ENCODE data around the gene THAP4.
"Not testable (repeated sequence)": the region's sequence is repeated elsewhere in the genome, so short reads cannot be mapped to it uniquely, and the experiment has no call there.

THAP4 gene

DNA sequence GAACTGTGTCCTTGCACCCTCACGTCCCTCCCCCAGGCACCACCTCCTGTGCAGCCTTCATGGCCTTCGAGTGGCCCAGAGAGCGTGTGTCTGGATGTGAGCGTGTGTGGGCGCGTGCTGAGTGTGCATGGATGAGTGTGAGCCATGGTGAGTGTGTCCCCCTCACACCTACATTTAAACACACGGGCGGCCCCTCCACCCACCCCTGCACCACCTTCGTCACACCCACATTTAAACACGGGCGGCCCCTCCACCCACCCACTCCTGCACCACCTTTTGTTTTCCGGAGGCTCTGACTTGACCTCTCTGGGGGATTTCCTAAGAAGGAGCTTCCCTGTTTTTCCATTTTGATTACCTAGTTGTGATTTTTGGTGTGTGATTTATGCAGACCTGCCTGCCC is 31.9 kb upstream of the THAP4 start:
- TF ChIP-seq EZH2 (IDR thresholded peaks at IDR 0.05): no peak
- Histone ChIP-seq H3K9me3 (ENCODE audit: low read depth, low read length) (no peaks in the 10 kb centered on the region), H3K27ac (no peak overlapping the region), H3K4me3 (no peak overlapping the region), H3K36me3 (ENCODE audit: insufficient read depth, low read length) (peaks cover 5% of the 10 kb centered on the region; the same call in 1 of the 2 replicates), H3K9ac (ENCODE audit: insufficient read length) (no peak overlapping the region)
- no peak for DNase-seq (ENCODE audit: low read depth, low spot score)

DNA sequence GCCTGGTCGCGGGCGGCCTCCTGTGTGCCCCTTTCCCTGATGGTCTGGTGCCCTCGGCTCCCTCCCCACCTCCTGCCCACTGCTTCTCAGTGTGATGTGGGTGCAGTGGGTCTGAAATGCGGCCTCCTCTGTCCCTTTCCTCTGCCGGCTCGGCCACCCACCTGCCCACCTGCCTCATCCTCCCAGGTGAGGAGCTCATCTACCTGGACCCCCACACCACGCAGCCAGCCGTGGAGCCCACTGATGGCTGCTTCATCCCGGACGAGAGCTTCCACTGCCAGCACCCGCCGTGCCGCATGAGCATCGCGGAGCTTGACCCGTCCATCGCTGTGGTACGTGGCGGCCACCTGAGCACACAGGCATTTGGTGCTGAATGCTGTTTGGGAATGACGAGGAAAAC is 31.4 kb upstream of the THAP4 start:
- TF ChIP-seq POLR2AphosphoS5 (IDR thresholded peaks at IDR 0.05; ENCODE audit: borderline replicate concordance, low read depth, low read length) (no peak), FOXP2 (optimal IDR thresholded peaks at IDR 0.05; ENCODE audit: control extremely low read depth, extremely low read length, insufficient read depth) (no peak), EZH2 (IDR thresholded peaks at IDR 0.05) (no peak)
- H3K9ac ChIP-seq (ENCODE audit: insufficient read length): no peak overlapping the region
- no peaks in the 10 kb centered on the region for H3K9me3 ChIP-seq (ENCODE audit: low read depth, low read length)
- H3K36me3 ChIP-seq (ENCODE audit: insufficient read depth, low read length): peaks cover 5% of the 10 kb centered on the region; the same call in 1 of the 2 replicates
- no peak for DNase-seq (ENCODE audit: low read depth, low spot score)
- no peak overlapping the region for H3K27ac ChIP-seq
- H3K4me3 ChIP-seq: no peak overlapping the region

DNA sequence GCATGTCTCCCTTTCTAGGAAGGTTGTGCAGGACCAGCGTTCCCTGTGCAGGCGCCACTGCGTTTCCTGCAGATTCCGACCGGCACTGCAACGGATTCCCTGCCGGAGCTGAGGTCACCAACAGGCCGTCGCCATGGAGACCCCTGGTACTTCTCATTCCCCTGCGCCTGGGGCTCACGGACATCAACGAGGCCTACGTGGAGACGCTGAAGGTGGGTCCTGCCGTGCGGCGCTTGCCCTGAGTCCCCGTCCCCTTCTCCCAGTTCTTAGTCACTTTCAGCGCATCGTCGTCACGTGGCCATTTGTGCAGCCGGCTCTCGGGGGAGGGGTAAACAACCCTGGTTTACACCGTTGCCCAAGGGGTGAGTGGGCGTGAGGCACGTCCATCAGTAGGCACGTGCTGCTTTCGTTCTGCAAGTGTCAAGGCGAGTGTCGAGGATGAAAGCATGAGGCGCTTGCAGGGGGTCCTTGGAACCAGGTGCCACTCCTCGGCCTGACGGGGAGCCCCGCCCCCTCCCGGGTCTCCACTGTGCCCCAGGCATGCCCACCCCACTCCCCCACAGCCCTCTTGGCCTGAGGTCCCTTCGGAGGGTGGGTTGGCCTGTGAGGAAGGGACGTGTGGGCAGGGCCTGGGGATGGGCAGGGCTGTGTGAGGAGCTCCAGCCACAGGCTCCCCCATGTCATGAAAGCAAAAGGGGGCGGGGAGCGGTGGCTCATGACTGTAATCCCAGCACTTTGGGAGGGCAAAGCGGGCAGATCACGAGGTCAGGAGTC is 29.9 kb upstream of the THAP4 start:
- Histone ChIP-seq H3K27ac (no peak overlapping the region), H3K36me3 (ENCODE audit: insufficient read depth, low read length) (peaks cover 5% of the 10 kb centered on the region; the same call in 1 of the 2 replicates), H3K9ac (ENCODE audit: insufficient read length) (no peak overlapping the region), H3K4me3 (no peak overlapping the region), H3K9me3 (ENCODE audit: low read depth, low read length) (no peaks in the 10 kb centered on the region)
- TF ChIP-seq POLR2AphosphoS5 (IDR thresholded peaks at IDR 0.05; ENCODE audit: borderline replicate concordance, low read depth, low read length) (no peak), EZH2 (IDR thresholded peaks at IDR 0.05) (no peak), FOXP2 (optimal IDR thresholded peaks at IDR 0.05; ENCODE audit: control extremely low read depth, extremely low read length, insufficient read depth) (no peak)
- no peak for DNase-seq (ENCODE audit: low read depth, low spot score)

DNA sequence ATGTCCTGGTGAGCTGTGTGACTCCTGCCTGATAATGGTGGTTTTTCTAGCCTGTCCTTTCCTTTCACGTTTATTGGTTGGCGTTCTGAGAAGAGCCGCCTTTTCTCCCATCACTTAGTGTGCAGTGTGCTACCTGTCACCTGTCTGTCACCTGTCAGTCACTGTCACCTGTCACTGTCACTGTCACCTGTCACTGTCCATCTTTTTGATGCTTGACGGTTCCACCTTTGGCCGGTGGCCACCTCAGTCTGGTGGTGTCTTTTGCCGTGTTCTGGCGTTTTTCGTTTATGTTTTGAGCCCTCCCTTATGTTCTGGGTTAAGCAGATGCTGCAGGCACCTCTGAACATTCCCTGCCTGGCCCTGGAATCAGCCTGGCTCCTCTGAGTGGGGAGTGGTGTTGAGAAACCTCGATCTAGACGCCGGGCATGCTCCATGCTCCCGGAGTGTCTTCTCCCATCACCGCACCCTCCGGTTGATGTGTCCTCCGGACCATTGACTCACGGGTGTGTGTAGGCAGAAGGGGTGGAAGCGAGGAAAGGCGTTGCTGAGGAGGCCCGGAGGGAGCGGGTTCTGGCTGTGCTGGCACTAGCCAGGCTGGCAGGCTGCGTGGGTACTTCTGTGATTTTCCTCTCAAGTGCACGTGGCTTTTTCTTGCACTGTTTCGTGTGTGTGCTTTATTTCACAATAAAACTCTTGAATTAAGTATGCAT is 28.9 kb upstream of the THAP4 start:
- Histone ChIP-seq H3K9ac (ENCODE audit: insufficient read length) (no peak overlapping the region), H3K27ac (no peak overlapping the region), H3K9me3 (ENCODE audit: low read depth, low read length) (no peaks in the 10 kb centered on the region), H3K4me3 (no peak overlapping the region), H3K36me3 (ENCODE audit: insufficient read depth, low read length) (peaks cover 5% of the 10 kb centered on the region; the same call in 1 of the 2 replicates)
- TF ChIP-seq FOXP2 (optimal IDR thresholded peaks at IDR 0.05; ENCODE audit: control extremely low read depth, extremely low read length, insufficient read depth): no peak
- no peak for TF ChIP-seq POLR2AphosphoS5 (IDR thresholded peaks at IDR 0.05; ENCODE audit: borderline replicate concordance, low read depth, low read length)
- no peak for TF ChIP-seq EZH2 (IDR thresholded peaks at IDR 0.05)
- DNase-seq (ENCODE audit: low read depth, low spot score): no peak

DNA sequence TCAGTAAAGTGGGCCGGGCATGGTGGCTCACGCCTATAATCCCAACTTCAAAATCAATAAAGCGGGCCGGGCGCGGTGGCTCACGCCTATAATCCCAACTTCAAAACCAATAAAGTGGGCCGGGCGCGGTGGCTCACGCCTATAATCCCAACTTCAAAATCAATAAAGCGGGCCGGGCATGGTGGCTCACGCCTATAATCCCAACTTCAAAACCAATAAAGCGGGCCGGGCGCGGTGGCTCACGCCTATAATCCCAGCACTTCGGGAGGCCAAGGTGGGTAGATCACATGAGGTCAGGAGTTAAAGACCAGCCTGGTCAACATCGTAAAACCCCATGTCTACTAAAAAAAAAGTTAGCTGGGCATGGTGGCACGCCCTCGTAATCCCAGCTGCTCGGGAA is 25.8 kb upstream of the THAP4 start:
- H3K9ac ChIP-seq (ENCODE audit: insufficient read length); DNase-seq (ENCODE audit: low read depth, low spot score); H3K4me3 ChIP-seq; H3K27ac ChIP-seq; H3K9me3 ChIP-seq (ENCODE audit: low read depth, low read length): not testable (repeated sequence)
- peaks cover 20% of the 10 kb centered on the region for H3K36me3 ChIP-seq (ENCODE audit: insufficient read depth, low read length)

DNA sequence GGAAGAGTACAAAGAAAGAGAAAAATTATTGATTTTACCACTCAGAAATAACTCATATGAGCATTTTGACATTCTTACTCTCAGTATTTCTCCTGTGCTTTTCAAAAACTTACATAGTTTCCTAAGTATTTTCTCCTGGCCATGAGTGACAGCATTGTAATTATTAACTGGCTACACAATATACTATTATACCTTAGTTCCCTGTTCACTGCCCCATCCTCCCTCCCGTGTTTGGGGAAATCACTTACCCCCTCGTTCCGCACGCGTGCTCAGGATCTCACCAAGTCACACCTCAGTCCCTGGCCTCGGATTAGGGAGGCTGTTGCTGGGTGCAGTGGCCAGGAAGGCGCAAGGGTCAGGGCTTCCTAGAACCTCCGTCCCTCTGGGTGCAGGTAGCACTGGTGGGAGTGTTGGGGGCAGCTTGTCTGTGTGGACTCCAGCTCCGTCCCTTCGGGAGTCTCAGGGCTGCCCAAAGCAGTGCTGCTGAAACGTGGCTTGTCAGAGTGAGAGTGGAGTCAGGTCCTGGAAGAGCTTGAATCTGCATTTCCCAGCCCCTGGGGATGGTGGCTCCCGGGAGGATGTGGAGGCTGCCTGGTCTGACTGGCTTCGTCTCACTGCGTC is 23.7 kb upstream of the THAP4 start:
- Histone ChIP-seq H3K4me3 (no peak overlapping the region), H3K9ac (ENCODE audit: insufficient read length) (no peak overlapping the region), H3K9me3 (ENCODE audit: low read depth, low read length) (no peaks in the 10 kb centered on the region), H3K27ac (no peak overlapping the region), H3K36me3 (ENCODE audit: insufficient read depth, low read length) (peaks cover 23% of the 10 kb centered on the region)
- no peak for TF ChIP-seq FOXP2 (optimal IDR thresholded peaks at IDR 0.05; ENCODE audit: control extremely low read depth, extremely low read length, insufficient read depth)
- TF ChIP-seq EZH2 (IDR thresholded peaks at IDR 0.05): no peak
- no peak for TF ChIP-seq POLR2AphosphoS5 (IDR thresholded peaks at IDR 0.05; ENCODE audit: borderline replicate concordance, low read depth, low read length)
- no peak for DNase-seq (ENCODE audit: low read depth, low spot score)

DNA sequence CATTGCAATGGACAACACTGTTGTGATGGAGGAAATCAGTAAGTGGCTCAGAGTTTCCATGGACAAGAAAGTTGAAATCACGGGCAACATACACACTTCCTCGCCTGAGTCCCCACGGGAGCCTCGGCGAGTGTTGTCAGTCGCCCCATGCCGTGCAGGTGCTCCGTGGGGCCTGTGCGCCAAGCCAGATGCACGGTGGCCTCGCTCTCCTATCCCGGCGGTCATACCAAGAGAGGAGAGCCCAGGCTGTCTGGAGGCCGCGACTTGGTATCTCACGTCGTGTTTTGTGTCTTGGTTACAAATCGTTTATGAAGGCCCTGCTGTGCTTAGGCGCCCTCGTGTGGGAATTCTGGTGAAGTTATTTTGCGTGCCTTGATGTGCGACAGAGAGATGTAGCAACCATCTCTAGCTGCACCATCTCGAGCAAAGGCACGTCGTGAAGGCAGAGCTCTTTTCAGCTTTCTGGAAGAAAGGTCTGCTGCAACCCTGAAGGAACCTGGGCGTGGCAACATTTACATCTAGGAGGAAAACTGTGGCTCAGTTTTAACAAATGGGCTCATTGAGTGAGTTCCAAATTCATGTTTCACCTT is 22.3 kb upstream of the THAP4 start:
- Histone ChIP-seq H3K27ac (no peak overlapping the region), H3K9me3 (ENCODE audit: low read depth, low read length) (no peaks in the 10 kb centered on the region), H3K9ac (ENCODE audit: insufficient read length) (no peak overlapping the region), H3K4me3 (no peak overlapping the region), H3K36me3 (ENCODE audit: insufficient read depth, low read length) (peaks cover 34% of the 10 kb centered on the region)
- peak; percentile 42 for DNase-seq (ENCODE audit: low read depth, low spot score)
- TF ChIP-seq EZH2 (IDR thresholded peaks at IDR 0.05) (no peak), FOXP2 (optimal IDR thresholded peaks at IDR 0.05; ENCODE audit: control extremely low read depth, extremely low read length, insufficient read depth) (no peak), POLR2AphosphoS5 (IDR thresholded peaks at IDR 0.05; ENCODE audit: borderline replicate concordance, low read depth, low read length) (no peak)

DNA sequence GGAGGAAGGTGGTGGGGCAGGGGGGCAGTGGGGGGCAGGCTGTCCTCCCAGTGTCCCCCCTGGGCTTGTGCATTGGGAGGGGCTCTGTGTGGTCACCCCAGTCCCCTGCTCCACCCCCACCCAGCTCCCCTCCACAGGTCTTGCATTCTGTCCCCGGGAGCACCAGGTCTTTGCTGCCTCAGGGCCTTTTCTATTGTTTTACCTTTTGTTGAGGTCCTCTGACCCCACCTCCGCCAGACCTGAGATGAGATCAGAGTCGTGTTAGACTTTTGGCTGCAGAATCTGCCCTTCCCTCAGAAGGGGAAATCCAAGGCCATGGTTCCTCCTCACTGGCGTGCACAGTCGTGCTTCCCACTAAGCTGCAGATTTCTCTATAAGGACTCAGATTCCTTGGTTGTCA is 21.3 kb upstream of the THAP4 start:
- Histone ChIP-seq H3K9me3 (ENCODE audit: low read depth, low read length) (no peaks in the 10 kb centered on the region), H3K9ac (ENCODE audit: insufficient read length) (no peak overlapping the region), H3K27ac (no peak overlapping the region), H3K4me3 (no peak overlapping the region), H3K36me3 (ENCODE audit: insufficient read depth, low read length) (peaks cover 34% of the 10 kb centered on the region)
- TF ChIP-seq EZH2 (IDR thresholded peaks at IDR 0.05): no peak
- DNase-seq (ENCODE audit: low read depth, low spot score): no peak

Data from SK-N-MC (cell line).